NCI-H146 treated with DMSO at 0.1 percent for 48 hours (cell line): ENCODE data around the gene RAB10.
"Not testable (repeated sequence)": the region's sequence is repeated elsewhere in the genome, so short reads cannot be mapped to it uniquely, and the experiment has no call there.

Source experiments
- DNase-seq: peaks from one replicate; lab custom pipeline; 2025; ENCODE audit not compliant: unreplicated experiment; lab: John Stamatoyannopoulos, UW

Gene RAB10

DNA sequence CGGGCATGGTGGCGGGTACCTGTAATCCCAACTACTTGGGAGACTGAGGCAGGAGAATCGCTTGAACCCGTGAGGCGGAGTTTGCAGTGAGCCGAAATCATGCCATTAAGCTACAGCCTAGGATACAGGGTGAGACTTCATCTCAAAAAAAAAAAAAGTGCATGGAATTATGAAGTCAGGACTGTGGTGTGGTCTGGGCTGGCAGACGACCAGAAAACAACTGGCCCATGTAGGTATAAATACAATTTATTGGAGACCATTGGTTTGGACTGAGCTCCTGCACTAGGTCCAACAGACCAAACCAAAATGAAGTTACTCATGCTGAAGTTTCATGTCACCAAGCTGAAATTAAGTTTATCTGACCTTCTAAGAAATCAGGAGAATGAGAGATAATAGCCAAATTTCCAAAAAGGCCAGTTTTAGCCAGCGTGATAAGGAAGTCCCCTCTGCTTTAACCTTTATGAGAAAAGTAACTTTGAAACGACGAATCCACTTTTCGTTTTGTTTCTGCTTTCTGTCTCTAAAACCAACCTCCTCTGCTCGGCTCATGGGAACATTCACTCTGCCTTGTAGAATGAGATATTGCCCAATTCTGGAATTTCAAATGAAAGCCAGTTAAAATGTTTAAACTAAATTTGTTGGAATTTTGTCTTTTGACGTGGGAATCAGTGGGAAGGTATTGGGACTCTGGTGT, 17.7 kb upstream of the RAB10 start:
- DNase-seq = no peak

DNA sequence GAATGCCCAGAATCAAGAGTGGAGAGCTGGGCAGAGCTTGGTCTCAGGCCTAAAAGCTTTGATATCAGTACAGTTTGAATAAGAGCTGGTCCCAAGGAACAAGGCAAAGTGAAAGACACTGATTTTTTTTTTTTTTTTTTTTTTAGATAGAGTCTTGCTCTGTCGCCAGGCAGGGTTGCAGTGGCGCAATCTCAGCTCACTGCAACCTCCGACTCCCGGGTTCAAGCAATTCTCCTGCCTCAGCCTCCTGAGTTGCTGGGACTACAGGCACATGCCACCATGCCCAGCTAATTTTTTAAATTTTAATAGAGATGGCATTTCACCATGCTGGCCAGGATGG, 17.2 kb upstream of the RAB10 start:
- not testable (repeated sequence) for DNase-seq

DNA sequence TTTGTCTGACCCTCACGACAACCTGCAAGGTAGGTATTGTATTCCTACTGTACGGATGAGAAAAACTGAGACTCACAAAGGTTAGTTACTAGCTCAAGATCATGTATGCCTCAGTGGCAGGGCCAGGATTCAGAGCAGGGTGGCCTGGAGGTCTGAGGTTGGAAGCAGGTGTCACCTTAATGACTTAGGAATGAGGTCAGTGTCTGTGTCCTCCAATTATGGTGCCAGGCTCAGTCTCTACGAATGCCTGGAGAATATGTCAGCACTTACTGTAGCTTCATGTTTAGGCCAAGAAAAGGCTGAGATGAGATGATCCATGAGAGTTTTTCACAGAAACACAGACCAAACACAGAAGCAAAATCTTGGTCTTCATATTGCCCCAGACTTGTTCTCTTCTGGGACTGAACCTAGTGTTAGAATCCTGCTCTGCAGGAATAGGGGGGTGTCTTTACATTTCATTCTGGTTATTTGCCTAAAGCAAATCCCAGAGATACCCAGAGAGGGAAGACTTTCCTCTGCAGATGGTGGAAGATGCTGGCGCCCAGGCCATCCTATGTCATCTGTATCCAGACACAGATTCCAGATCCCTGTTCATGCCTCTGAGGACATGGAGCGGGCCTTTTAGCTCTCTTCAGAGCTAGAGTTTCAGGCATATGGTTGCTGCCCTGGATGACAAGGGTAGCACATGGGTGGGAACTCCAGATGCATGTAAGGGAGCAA, 16.3 kb upstream of the RAB10 start:
- DNase-seq = no peak

DNA sequence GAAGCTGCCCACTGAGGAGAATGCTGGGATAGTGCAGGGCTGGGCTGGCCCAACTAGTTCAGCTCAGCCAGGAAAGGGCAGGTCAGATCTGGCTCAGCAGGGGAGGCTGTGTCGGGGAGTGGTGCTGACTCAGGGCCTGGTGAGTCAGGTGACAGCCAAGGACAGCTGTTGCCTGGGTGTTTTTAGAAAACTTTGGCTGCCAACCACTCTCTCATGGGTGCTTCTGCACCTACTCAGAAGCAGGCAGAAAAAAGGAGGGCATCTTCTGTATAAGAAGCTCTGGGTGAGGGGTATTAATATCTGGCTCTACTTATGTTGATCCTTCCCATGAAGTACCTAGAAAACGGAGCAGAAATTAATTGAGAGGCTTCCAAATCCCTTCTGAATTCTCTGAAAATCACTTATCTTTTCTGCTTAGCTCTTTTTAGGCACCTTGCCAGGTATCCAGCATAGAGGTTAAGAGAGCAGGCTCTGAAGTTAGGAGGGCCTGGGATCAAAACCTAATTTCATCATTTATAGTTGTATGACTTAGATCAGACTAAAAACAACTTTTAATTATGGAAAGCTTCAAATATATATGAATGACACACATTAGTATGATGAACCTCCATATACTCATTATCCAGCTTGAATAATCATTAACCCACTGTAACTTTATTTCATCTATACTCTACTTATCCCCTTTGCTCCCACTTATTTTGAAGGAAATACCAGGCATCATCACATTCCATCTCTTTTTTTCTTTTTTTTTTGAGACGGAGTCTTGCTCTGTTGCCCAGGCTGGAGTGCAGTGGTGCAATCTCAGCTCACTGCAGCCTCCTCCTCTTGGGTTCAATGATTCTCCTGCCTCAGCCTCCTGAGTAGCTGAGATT, 15.5 kb upstream of the RAB10 start:
- no peak for DNase-seq

DNA sequence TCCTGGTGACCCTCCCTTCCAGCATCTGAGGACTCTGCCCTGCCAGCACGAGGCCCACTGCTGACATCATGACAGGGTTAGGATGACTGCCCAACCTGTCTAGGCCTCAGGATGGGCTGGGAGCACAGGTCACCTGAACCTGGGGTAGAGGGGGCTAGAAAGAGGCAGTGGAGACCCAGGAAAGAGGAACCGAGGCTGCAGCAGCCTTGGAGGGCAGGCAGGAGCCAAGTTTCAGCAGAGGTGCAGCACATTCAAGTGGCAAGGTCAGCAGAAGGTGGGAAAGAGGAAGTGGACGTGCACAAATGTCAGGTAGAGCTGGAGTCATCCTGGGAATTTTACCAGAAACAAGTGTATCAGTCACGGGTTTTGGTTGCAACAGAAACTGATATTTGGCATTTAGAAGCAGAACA, 13.6 kb upstream of the RAB10 start:
- DNase-seq = no peak

DNA sequence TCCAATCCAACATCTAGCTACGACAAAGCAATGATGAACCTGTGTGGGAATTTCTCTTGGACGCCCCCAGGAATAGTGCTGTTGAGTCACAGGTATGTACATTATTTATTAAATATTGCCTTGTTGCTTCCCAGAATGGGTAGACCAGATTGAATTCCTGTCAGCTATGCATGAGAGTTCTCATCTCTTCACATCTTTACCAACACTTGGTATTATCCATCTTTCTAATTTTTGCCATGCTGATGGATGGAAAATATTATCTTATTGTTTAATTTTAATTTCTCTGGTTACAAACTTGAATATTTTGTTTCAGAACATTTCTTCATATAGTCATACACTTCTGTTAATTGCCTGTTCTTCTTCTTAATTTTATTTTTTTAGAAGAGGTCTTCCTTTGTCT, 9.6 kb upstream of the RAB10 start:
- DNase-seq = no peak

DNA sequence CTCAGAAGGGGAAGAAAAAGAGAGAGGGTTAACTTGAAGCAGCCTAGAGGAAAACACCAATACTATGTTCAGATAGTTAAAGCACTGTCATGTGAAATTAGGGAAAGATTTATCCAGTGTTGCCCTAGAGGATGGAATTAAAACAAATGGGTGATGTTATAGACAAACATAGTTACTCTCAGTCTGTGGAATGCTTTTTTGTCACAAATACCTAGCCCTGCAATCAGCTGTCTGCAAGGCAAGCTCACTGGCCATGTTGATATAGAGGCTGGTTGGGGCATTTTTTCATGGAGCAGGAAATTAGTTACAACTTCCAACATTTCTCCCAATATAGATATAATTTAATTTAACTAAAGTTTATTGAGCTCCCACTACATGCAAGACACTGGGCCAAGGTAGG, 8.4 kb upstream of the RAB10 start:
- DNase-seq = no peak

DNA sequence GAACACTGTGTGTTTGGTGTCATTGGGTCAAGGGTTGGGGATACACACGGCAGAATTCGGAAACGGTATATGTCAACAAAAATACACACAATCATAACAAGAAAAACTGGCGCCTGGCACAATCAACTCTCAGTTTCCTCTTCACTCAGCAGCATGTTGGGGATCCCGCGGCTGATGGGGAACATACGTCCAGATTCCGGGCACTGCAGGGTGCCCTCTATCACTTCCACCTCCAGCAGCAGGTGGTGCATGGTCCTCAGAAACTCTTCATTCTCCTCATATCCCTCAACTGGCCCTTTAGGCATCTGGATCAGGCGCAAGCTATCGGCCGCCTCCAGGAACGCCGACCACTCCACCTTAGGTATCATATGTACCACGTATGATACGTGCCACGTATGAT, 5.8 kb upstream of the RAB10 start:
- DNase-seq = not testable (repeated sequence)

DNA sequence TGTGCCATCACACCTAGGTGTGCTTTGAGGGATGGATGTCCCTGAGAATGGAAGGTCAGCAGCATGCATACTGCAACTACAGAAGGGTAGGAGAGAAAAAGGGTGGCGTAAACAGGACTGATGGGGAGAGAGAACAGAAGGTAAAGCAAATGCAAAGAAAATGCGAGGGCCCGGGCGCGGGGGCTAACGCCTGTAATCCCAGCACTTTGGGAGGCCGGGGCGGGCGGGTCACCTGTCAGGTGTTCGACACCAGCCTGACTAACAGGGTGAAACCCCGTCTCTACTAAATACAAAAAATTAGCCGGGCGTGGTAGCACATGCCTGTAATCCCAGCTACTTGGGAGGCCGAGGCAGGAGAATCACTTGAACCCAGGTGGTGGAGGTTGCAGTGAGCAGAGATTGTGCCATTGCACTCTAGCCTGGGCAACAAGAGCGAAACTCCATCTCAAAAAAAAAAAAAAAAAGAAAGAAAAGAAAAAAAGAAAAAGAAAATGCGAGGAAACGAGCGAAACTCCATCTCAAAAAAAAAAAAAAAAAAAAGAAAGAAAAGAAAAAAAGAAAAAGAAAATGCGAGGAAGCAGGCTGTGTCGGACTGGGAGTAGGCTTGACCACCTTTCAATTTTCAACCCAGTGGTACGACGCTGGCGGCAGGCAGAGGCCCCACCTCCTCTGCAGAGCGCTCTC, 1.2 kb upstream of the RAB10 start:
- DNase-seq = not testable (repeated sequence)

DNA sequence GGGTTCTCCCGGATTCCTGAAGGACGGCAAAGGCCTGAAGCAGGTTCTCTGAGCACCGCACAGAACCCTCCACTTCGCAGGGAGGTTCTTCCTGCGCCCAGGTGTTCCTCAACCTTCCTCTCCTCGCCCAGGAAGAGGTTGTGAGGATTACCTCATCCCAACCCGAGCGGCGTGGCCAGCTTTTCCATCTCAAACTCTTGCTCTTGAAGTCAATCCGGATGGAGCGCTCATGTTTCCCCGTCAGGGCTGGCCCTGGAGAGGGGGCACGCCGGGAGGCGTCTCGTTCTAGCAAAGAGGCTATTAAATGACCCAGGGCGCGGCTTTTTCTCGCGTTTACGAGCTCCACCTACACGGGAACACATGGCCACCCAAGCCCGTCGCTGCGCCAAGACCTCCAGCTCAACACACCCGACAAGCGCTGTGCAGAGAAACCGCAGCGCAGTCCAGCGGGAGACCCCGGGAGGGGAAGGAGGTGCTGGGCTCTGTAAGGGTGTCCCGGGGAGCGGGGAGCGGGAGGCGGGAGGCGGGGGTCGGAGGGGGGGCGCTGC, 540 bp upstream of the RAB10 start:
- DNase-seq = peak; percentile 90

DNA sequence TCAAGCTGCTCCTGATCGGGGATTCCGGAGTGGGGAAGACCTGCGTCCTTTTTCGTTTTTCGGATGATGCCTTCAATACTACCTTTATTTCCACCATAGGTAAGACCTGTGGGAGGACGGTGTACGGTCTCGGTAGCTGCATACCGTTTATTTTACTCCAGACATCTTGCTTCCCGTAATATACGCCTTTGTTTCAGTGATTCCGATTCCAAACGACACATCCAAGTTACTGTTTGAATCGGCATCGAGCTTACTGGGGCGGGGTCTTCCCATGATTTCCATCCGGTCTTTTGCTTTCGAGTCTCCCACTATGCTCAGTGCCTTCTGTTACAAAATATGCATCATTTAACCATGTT, 731 bp downstream of the RAB10 start:
- peak; percentile 33 for DNase-seq

DNA sequence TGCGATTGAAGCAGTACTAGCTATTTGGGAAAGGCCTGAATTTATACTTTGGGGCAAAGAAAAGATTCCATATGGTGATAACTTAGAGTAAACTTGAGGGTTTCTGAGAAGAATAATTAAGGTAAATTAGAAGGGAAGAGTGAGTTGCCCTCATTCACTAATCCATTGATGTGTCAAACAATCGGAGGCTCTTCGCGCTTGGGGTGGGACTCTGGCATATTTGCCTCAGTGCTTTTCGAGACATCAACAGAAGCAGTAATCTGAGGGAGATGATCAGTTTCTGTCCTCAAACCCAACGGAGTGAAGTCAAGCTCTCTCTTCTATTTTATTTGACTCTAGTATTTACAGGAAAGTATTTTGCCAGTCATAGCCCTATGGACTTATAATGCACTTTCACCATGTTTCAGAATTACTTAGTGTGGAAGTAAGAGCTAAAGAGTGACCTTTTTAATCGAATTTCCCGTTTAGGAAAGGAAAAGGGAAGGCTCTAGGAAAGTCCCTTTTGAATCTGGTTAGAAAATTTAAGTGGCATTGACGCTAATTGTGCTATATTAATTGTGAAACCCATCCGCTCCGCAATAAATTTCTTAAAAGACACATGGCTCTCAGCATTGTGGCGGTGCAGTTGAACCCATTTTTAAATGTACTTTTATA, 1.3 kb downstream of the RAB10 start:
- no peak for DNase-seq

DNA sequence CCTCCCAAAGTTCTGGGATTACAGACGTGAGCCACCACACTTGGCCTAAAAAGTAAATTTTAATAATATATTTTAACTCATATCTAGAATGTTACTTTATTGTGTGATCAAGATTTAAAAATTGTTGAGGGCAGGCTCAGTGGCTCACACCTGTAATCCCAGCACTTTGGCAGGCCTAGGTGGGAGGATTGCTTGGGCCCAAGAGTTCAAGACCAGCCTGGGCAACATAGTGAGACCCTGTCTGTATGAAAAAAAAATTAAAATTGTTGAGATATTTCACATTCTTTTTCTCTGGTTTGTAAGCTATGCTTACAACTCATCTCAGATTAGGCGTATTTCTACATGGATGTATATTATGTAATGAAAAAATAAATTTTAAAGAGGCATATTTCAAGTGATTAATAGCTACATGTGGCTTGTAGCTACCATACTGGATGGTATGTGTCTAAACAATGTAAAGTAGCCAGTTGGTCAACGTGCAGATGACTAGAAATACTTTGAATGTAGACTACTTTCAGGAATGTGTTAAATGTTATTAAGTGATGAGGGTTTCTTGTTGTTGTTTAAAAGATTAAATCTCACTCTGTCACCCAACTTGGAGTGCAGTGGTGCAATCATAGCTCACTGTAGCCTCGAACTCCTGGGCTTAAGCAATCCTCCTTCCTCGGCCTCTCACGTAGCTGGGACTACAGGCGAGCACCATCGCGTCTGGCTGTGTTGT, 5.9 kb downstream of the RAB10 start:
- no peak for DNase-seq

DNA sequence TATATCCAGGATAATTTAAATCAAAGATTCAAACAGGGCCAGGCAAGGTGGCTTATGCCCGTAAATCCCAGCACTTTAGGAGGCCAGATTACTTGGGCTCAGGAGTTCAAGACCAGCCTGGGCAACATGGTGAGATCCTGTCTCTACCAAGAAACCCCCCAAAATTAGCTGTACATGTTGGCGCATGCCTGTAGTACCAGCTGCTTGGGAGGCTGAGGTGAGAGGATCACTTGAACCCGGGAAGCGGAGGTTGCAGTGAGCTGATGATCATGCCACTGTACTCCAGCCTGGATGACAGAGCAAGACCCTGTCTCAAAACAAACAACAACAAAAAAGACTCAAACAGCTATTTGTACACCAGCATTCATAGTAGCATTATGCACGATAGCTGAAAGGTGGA, 9.2 kb downstream of the RAB10 start:
- no peak for DNase-seq

DNA sequence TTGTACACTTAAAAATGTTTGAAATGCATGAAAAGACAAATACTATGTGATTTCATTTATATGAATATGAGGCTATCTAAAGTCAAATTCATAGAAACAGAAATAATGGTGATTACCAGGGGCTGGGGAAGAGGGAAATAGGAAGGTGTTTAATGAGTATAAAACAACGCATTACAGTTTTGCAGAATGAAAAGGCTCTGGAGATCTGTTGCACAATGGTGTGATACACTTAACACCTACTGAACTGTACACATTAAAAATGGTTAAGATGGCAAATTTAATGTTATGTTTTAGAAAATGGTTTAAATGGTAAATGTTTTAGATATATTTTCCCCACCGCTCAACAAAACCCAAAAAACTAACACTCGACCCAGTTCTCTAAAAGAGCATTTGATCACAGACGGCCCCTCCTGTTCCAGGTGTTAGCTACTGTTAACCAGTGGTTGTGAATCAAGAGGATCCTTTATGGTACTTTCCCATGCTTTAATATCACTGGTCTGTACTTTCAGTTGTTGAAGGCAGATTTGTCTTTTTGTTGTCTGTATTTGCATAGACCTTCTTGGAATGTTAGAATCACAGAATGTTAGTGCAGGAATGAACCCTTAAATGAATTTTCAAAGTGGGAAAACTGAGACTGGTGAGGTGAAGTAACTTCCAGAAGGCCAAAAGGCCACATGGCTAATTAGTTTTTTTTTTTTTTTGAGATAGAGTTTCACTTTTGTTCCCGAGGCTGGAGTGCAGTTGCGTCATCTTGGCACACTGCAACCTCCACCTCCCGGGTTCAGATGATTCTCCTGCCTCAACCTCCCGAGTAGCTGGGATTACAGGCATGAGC, 10.2 kb downstream of the RAB10 start:
- DNase-seq = no peak

DNA sequence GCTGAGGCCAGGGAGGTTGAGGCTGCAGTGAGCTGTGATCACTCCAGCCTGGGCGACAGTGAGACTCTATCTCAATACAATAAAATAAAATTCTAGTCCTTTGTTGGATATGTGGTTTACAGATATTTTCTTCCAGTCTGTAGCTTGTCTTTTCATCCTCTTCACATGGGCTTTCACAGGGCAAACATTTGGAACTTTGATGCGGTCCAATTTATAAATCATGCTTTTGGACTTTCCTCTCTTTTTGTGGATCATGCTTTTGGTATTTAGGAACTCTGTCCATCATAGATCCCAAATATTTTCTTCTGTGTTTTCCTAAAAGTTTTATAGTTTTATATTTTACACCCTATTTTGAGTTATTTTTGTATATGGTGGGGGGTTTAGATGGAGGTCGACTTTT, 14.9 kb downstream of the RAB10 start:
- no peak for DNase-seq

DNA sequence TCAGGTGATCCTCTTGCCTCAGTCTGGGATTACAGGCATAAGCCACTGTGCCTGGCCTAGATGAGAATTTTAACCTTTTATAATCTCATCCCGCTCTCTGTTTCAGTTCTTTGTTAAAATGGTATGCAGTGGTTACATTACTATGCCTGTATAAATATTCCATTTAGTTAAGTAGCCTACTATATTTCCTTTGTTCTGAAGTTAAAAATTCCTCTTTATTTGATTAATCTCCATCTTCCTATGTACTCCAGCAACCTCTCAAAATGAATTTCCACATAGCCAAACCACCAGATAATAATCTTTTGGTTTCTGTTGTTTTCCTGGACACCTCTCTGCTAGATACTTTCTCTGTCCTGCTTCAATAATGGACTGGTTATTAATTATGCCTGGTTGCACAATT, 15.8 kb downstream of the RAB10 start:
- DNase-seq = no peak

DNA sequence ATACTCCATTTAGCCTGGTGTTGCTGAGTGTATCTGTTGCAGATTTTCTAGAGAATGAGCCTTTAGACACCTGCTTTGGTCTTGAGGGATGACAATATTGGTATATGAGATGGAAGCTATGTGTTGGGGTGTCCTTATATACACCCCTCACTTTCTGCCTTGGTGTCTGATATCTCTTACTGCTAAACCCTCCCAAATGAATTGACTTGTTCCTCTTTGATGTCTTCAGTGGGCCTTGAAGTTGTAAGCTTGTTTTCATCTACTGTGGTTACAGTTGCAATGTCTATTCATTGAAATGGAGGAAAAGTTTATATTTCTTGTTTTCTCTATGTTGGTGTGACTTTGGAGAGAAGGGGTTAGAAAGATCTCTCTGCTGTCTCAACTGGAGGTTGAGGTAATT, 18.9 kb downstream of the RAB10 start:
- no peak for DNase-seq
